HG02970 (cell line): ENCODE results near the gene MACROH2A2.
"Not testable (repeated sequence)": the region's sequence is repeated elsewhere in the genome, so short reads cannot be mapped to it uniquely, and the experiment has no call there.

Source experiments
- ATAC-seq: cut with Tn5 transposase; IDR thresholded peaks from one replicate; pipeline ENCODE4 v1.9.1; 2021; ENCODE audit warnings: mild to moderate bottlenecking, moderate library complexity, moderate number of reproducible peaks; ENCODE audit not compliant: unreplicated experiment, low FRiP score

Gene MACROH2A2

DNA sequence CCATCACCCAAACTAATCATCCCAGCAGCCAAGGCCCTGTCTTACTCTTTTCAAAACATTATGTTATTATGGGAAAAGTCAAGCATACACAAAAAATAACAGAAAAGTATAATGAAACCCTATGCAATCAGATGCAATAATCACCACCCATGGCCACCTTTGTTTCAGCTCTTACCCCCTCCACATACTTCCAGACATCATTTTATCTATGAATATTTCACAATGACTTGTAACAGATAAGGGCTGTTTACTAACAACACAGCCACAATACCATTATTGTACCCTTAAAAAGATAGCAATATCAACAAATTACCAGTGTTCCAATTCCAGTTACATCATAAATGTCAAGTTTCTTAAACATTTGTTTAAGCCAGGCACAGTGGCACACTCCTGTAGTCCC is 44.8 kb downstream of the MACROH2A2 start:
- no peak for ATAC-seq

DNA sequence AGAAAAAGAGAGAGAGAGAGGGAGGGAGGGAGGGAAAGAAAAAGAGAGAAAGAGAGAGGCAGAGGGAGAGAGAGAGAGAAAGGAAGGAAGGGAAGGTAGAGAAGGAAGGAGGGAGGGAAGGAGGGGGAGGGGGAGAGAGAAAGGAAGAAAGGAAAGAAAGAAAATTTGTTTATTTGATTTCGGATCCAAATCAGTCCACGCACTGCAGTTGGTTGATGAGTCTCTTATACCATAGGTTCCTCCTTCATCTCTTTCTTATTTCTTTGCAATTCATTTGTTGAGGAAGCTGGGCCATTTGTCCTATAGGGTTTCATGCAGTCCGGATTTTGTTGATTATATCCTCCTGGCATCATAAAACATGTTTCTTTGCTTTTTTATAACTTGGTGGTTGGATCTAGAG is 45.6 kb downstream of the MACROH2A2 start:
- ATAC-seq, result no peak

DNA sequence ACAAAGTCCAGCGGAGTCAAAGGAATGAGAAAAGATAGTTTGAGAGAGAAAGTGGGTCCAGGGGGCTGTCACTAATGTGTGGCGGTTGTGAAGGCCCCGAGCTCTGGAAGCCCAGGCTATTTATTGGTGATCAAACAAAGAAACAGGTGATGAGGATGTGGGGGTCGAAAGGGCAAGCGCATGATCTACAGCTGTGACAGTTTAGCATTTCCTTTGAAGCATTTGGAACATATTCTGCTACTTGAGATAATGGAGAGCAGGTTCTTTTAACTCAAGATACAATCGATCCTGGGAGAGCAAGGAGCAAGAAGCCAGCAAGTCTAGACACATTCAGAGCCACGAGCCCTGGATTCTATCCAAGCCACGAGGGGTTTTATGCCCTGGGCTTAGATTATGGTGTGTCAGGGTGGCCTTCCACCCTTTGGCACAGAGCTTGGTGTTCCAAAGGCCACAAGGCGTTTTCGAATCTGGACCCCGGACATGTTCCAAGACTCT is 48.5 kb downstream of the MACROH2A2 start:
- not testable (repeated sequence) for ATAC-seq

DNA sequence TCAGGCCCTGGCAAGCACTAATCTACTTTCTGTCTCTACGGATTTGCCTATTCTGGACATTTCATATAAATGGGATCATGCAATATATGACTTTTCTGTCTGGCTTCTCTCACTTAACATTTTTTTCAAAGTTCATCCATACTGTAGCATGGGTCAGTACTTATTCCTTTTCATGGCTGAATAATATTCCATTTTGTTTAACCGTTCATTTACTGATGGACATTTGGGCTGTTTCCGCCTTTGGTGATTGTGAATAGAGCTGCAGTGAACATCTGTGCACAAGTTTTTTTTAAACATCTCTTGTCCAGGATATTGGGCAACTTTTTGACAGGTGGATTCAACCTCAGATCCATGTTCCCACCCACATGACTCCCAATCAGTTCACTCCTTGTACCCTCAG is 49.0 kb downstream of the MACROH2A2 start:
- no peak for ATAC-seq

- ATAC-seq, result peak; percentile 47
These were observed 54.5 kb downstream of the MACROH2A2 start for GRCh38 chr10:70106958-70107791.

DNA sequence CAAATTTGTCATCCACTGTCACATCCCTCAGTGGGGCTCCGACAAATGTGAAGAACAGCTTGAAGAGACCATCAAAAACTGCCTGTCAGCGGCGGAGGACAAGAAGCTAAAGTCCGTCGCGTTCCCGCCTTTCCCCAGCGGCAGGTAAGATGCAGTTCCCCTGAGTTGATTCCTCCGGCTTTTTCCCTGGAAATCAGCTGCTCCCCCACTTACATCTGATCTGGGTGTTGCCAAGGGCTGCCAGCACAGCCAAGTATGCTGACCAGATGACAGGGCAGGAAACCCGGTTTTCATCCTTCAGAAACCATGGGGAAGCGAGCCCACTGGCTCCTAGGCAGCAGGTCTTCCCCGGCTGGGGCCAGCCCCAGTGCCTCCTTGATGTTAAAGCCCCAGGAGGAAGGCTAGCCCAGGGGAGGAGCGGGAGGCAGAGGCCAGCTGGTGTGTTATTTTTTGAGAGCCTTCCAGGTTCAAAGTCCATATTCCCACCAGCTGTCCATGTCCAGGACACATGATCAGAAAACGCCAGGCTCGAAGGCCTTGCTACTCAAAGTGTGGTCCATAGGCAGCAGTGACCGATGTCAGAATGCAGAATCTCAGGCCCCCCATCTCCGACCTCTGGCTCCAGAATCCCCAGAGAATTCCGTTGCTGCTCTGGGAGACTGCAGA is 56.6 kb downstream of the MACROH2A2 start:
- ATAC-seq, result no peak

DNA sequence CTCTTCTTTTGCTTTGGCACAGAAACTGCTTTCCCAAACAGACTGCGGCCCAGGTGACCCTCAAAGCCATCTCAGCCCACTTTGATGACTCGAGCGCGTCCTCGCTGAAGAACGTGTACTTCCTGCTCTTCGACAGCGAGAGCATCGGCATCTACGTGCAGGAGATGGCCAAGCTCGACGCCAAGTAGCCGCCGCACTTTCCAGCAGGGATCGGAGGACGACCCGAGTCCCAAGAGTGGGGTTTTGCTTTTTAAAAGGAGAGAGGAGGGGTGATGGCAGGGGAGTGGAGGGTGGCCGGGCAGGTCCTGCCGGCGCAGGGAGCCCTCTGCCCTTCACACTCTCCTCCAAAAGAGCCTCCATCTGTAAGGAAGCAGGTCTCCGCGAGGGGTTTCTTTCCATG is 58.9 kb downstream of the MACROH2A2 start:
- no peak for ATAC-seq

DNA sequence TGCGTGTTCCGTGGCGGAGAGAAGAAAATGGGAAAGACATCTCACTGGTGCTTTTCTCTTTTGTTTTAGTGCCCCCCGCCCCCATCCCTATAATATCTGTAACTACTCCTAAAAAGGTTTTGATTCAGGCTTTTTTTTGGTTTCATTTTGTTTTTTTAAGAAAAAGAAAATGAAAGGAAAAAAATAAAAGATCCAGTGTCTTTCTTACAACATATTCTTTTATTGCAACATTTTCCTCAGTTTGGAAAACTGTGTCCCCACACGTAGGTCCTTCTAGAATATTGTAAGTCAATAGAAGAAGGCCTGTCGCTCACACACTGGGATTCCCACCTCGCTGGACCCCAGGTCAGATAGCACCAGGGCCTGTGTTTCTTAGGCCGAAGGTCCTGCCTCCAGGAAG is 59.4 kb downstream of the MACROH2A2 start:
- no peak for ATAC-seq

DNA sequence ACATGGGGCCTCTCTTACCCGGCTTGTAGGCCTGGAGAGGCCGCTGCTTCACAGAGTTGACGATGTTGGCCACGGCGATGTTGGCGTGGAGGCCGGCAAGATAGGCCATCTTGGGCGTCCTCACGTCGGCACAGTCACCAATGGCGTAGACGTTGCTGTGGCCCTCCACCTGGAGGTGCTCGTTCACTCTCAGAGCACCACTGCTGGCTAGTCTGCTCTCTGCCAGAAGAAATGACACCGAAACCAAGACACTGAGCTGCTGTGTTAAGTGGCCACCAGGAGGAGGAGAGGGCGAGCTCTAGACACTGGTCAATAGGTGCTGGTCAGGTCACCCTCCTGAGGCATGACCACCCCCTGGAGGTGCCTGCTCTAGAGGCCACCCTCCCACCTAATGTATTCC is 62.3 kb downstream of the MACROH2A2 start:
- no peak for ATAC-seq

DNA sequence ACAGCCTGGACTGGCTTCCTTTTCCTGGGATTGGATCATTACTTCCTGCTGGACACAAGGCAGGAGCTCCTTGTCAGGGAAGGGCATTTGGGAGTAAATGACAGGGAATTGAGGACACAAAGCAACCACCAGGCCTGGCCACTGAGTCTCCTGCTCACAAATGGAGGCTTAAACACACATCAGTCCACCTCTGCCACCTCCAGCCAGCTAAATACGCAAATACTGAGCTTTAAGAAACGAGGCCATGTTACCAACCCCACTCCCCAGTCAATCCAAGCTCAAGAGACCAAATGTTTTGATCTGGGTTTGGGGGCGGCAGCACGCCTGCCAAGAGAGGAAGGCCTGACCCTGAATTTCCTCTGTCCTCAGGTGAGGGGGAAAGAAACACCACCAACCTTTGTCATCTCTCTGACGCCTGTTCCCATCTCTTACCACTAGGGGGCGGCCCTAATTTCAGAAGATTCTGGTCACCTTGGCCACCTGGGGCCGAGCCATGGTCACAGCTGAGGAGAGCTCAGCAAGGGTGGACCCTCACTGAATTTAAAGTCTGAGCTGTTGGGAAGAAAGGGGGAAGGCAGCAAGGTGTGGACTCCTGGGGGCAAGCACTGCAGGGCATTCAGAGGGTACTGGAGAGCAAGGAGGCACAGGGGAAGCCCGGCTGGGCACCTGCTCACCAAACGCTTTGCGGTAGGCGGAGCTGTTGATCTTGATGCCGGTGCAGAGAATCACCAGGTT is 63.5 kb downstream of the MACROH2A2 start:
- peak; percentile 67 for ATAC-seq

GRCh38 chr10:70117646-70118045 is 65.0 kb downstream of the MACROH2A2 start:
- no peak for ATAC-seq

GRCh38 chr10:70118196-70118595 is 65.5 kb downstream of the MACROH2A2 start:
- ATAC-seq, result no peak

GRCh38 chr10:70119197-70119596 is 66.6 kb downstream of the MACROH2A2 start:
- ATAC-seq, result no peak

DNA sequence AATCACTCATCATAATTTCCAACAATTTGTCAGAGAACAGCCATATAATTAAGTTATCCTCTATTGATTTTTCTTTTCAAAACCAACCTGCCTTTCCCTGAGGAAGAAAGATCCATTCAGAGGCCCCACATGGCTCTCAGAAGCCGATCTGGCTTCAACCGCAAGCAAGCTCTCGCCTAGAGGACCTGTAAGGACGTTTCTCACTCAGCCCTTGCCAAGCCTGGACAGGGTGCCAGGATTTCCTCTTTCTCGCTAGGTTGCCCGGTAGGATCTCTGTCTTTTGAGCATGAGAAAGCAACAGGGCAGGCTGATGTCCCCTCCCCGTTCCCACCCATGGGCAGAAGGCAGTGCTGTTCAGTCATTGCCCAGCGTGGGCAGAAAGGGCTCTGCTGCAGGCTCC is 67.0 kb downstream of the MACROH2A2 start:
- no peak for ATAC-seq

- ATAC-seq, result no peak
These were observed 67.8 kb downstream of the MACROH2A2 start for GRCh38 chr10:70120417-70120816.

DNA sequence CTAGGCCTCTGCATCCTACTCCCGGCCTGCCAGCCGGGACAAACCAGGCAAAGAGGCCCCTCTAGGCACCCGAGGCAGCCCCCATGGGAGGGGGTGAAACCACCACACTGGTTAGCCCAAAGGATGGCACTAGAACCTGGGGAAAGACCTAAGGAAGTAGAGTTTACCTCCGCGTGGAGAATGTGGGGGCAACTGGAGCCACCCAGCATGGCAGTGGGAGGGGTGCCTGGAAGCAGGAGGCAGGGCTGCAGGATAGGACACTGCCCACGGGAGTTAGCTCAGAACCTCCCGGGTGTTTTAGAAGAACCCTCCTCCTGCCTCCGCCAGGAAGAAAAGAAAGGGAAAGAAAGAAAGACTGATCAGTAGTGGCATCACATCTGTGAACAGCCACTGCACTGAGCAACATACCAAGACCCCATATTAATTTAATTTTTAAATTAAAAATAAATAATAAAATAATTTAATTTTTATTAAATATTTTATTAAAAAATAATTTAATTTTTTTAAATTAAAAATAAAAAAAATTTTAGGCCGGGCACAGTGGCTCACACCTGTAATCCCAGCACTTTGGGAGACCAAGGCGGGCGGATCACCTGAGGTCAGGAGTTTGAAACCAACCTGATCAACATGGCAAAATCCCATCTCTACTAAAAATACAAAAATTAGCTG is 68.8 kb downstream of the MACROH2A2 start:
- ATAC-seq, result no peak

DNA sequence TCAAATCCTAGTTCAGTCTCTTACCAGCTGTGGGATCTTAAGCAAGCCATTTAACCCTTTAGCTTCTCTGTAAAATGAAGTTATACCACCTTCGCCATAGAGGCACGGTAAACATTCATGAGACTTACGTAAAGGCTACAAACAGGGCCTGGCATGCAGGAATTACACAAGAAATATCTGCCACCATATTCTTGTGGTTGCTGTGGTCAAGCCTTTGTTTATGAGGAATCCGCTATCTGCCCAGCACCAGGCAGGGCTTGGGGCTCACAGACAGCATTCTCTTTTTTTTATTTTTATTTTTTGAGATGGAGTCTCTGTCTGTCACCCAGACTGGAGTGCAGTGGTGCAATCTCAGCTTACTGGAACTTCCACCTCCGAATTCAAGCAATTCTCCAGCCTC is 70.1 kb downstream of the MACROH2A2 start:
- no peak for ATAC-seq

- ATAC-seq, result not testable (repeated sequence)
These were observed 70.5 kb downstream of the MACROH2A2 start for GRCh38 chr10:70123166-70123565.

DNA sequence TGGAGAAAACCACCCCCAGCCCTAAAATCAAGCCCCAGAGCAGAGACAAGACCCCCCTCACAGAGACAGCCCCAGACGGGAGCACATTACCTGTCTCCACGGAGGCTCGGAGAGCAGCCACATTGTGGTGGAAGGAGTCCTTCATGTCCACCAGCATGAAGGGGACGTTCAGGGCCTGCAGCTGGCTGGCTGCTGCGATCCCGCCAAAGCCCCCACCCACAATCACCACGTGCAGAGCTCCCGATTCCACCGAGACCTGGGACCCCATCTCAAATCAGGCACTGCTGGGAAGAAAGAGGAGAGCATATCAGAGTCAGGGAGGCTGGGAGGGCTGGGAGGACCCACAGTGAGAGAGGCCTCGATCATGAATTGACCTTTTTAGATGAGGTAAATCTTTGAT is 71.2 kb downstream of the MACROH2A2 start:
- no peak for ATAC-seq

DNA sequence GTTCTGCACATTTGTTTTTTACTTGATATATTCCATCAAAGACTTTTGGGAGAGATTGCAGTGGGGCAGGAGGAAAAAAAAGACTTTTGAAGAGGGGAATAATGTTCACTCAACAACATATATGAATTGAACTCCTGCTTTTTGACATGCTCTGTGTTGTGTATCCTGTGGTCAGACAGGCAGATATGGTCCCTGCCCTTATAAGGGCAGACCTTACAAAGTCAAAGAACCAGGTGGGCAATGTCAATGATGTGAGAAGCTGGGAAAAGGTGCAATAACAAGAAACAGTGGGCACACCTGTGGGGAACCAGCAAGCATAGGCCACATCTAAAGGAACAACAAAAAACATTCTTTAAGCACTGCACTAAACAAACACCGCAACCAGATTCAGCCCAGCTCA is 71.8 kb downstream of the MACROH2A2 start:
- no peak for ATAC-seq

DNA sequence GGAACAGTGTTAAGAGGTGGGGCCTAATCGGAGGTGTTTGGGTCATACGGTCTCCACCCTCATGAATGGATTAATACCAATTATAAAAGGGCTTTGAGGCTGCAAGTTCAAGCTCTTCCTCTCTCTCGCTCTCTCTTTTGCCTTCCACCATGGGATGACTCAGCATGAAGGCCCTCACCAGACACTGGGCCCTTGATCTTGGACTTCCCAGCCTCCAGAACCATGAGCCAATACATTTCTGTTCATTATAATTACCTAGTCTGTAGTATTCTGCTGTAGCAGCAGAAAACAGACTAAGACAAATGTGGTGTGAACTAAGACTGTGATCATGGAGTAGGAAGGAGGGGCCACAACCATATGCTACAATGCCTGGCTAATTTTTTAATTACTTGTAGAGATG is 72.3 kb downstream of the MACROH2A2 start:
- no peak for ATAC-seq
